Measurements from ENCODE around the gene MBNL3.

The MBNL3 gene

GRCh38 chrX:132488819-132489577, at the start of gene MBNL3:
Gene MBNL3, minus strand, starts transcription at chrX:132489038. Its CDS starts 49,427 bp downstream, at chrX:132439611.
- DNase-seq (ENCODE audit: low read depth, low spot score) = no peak

- no peak for DNase-seq (ENCODE audit: low read depth, low spot score)
These were observed 44.6 kb upstream of the MBNL3 start for GRCh38 chrX:132533409-132533808.

- no peak for DNase-seq (ENCODE audit: low read depth, low spot score)
These were observed 44.1 kb upstream of the MBNL3 start for GRCh38 chrX:132532913-132533312.

GRCh38 chrX:132532097-132532496, 43.3 kb upstream of the MBNL3 start:
- DNase-seq (ENCODE audit: low read depth, low spot score) = no peak

- no peak for DNase-seq (ENCODE audit: low read depth, low spot score)
These were observed 32.0 kb upstream of the MBNL3 start for GRCh38 chrX:132520792-132521191.

- no peak for DNase-seq (ENCODE audit: low read depth, low spot score)
These were observed 31.4 kb upstream of the MBNL3 start for GRCh38 chrX:132520213-132520612.

- DNase-seq (ENCODE audit: low read depth, low spot score) = no peak
These were observed 29.6 kb upstream of the MBNL3 start for GRCh38 chrX:132518401-132518800.

GRCh38 chrX:132508834-132509233, 20.0 kb upstream of the MBNL3 start:
- DNase-seq (ENCODE audit: low read depth, low spot score) = no peak

GRCh38 chrX:132505116-132505515, 16.3 kb upstream of the MBNL3 start:
- DNase-seq (ENCODE audit: low read depth, low spot score) = no peak

- no peak for DNase-seq (ENCODE audit: low read depth, low spot score)
These were observed 15.6 kb upstream of the MBNL3 start for GRCh38 chrX:132504417-132504816.

- no peak for DNase-seq (ENCODE audit: low read depth, low spot score)
These were observed 12.8 kb upstream of the MBNL3 start for GRCh38 chrX:132501606-132502005.

- no peak for DNase-seq (ENCODE audit: low read depth, low spot score)
These were observed 8.6 kb upstream of the MBNL3 start for GRCh38 chrX:132497432-132497831.

- no peak for DNase-seq (ENCODE audit: low read depth, low spot score)
These were observed 4.3 kb upstream of the MBNL3 start for GRCh38 chrX:132493095-132493494.

- no peak for DNase-seq (ENCODE audit: low read depth, low spot score)
These were observed 2.4 kb upstream of the MBNL3 start for GRCh38 chrX:132491191-132491590.

GRCh38 chrX:132489578-132490419, 961 bp upstream of the MBNL3 start:
- no peak for DNase-seq (ENCODE audit: low read depth, low spot score)

GRCh38 chrX:132488180-132488705, 595 bp downstream of the MBNL3 start:
- no peak for DNase-seq (ENCODE audit: low read depth, low spot score)

- DNase-seq (ENCODE audit: low read depth, low spot score) = no peak
These were observed 2.1 kb downstream of the MBNL3 start for GRCh38 chrX:132486599-132487178.

- DNase-seq (ENCODE audit: low read depth, low spot score) = no peak
These were observed 4.9 kb downstream of the MBNL3 start for GRCh38 chrX:132483951-132484350.

GRCh38 chrX:132483488-132483887, 5.3 kb downstream of the MBNL3 start:
- no peak for DNase-seq (ENCODE audit: low read depth, low spot score)

GRCh38 chrX:132482632-132483031, 6.2 kb downstream of the MBNL3 start:
- DNase-seq (ENCODE audit: low read depth, low spot score) = no peak

- no peak for DNase-seq (ENCODE audit: low read depth, low spot score)
These were observed 7.4 kb downstream of the MBNL3 start for GRCh38 chrX:132481449-132481848.

- no peak for DNase-seq (ENCODE audit: low read depth, low spot score)
These were observed 8.1 kb downstream of the MBNL3 start for GRCh38 chrX:132480581-132481203.

Measured in iPS DF 19.7 (cell line).